MG63 (cell line): ENCODE data around the gene CABP5. TPM values are rescaled to one million over a fixed set of nuclear protein-coding genes. Genes with fewer than 3 reads are reported as not detected.
A peak's percentile ranks its signal among the peaks of the same experiment; 100 is the strongest.

ENCODE experiments used
- DNase-seq: peaks from one replicate; pipeline ENCODE4 v3.0.0-alpha.2; 2020
- H3K27me3 ChIP-seq: fragments of 250-450 bp; sonication (Bioruptor Pico); 2 replicates; pipeline ENCODE4 v1.5.1; 2020; ENCODE audit warnings: mild to moderate bottlenecking, moderate library complexity
- H3K36me3 ChIP-seq: fragments of 250-450 bp; sonication (Bioruptor Pico); 2 replicates; pipeline ENCODE4 v1.5.1; 2020; ENCODE audit warnings: mild to moderate bottlenecking, moderate library complexity
- H3K4me3 ChIP-seq: fragments of 250-450 bp; sonication (Bioruptor Pico); 2 replicates; pipeline ENCODE4 v1.5.1; 2020; ENCODE audit warnings: mild to moderate bottlenecking, moderate library complexity
- H3K9me3 ChIP-seq: fragments of 250-450 bp; sonication (Bioruptor Pico); 2 replicates; pipeline ENCODE4 v1.5.1; 2020; ENCODE audit warnings: mild to moderate bottlenecking, moderate library complexity
- total RNA-seq: library from RNA; depleted of rRNA; stranded (reverse); fragments of >200 nt; shearing (Covaris generic); gene quantifications from 2 replicates; pipeline ENCODE4 v1.2.3, GENCODE V29; 2014; ENCODE audit warnings: low replicate concordance

Gene CABP5
- total RNA-seq, 1 experiment from 2014 or later, result not detected

- Histone ChIP-seq H3K4me3 (no peak overlapping the region), H3K9me3 (0 out of 2 replicates have a peak, but pooled peaks cover 6% of the 10 kb centered on the region), H3K27me3 (no peaks in the 10 kb centered on the region), H3K36me3 (no peaks in the 10 kb centered on the region)
- no peak for DNase-seq
Observed at GRCh38 chr19:48051335-48052033, 7.6 kb upstream of the CABP5 start.

GRCh38 chr19:48044561-48044960 is 682 bp upstream of the CABP5 start:
- peak; percentile 27 for DNase-seq
- no peak overlapping the region for H3K4me3 ChIP-seq
- peaks cover 11% of the 10 kb centered on the region for H3K9me3 ChIP-seq
- no peaks in the 10 kb centered on the region; the same call in 1 of the 2 replicates for H3K27me3 ChIP-seq
- H3K36me3 ChIP-seq, result no peaks in the 10 kb centered on the region

GRCh38 chr19:48041877-48042580 is 1.9 kb downstream of the CABP5 start:
- DNase-seq, result no peak
- peaks cover 19% of the 10 kb centered on the region for H3K9me3 ChIP-seq
- no peak overlapping the region for H3K4me3 ChIP-seq
- no peaks in the 10 kb centered on the region for H3K36me3 ChIP-seq
- H3K27me3 ChIP-seq, result no peaks in the 10 kb centered on the region; the same call in 1 of the 2 replicates

GRCh38 chr19:48036765-48037164 is 7.1 kb downstream of the CABP5 start:
- no peak for DNase-seq
- H3K9me3 ChIP-seq, result peaks cover 15% of the 10 kb centered on the region
- no peaks in the 10 kb centered on the region for H3K36me3 ChIP-seq
- H3K27me3 ChIP-seq, result no peaks in the 10 kb centered on the region; the same call in 1 of the 2 replicates
- no peak overlapping the region for H3K4me3 ChIP-seq

- H3K4me3 ChIP-seq, result no peak overlapping the region
- H3K27me3 ChIP-seq, result 0 out of 2 replicates have a peak, but pooled peaks cover 3% of the 10 kb centered on the region
- no peak for DNase-seq
- no peaks in the 10 kb centered on the region for H3K36me3 ChIP-seq
- H3K9me3 ChIP-seq, result peaks cover 14% of the 10 kb centered on the region
Observed at GRCh38 chr19:48033604-48034003, 10.3 kb downstream of the CABP5 start.

GRCh38 chr19:48030073-48030472 is 13.8 kb downstream of the CABP5 start:
- Histone ChIP-seq H3K4me3 (no peak overlapping the region), H3K27me3 (0 out of 2 replicates have a peak, but pooled peaks cover 3% of the 10 kb centered on the region), H3K36me3 (no peaks in the 10 kb centered on the region), H3K9me3 (no peaks in the 10 kb centered on the region)
- no peak for DNase-seq

- H3K36me3 ChIP-seq, result no peaks in the 10 kb centered on the region
- H3K9me3 ChIP-seq, result no peaks in the 10 kb centered on the region
- H3K4me3 ChIP-seq, result no peak overlapping the region
- DNase-seq, result no peak
- 0 out of 2 replicates have a peak, but pooled peaks cover 3% of the 10 kb centered on the region for H3K27me3 ChIP-seq
Observed at GRCh38 chr19:48029431-48029830, 14.4 kb downstream of the CABP5 start.

GRCh38 chr19:48025480-48025879 is 18.4 kb downstream of the CABP5 start:
- DNase-seq, result no peak
- Histone ChIP-seq H3K36me3 (no peaks in the 10 kb centered on the region), H3K4me3 (no peak overlapping the region), H3K9me3 (no peaks in the 10 kb centered on the region), H3K27me3 (peaks cover 3% of the 10 kb centered on the region; the same call in 1 of the 2 replicates)

GRCh38 chr19:48023518-48023917 is 20.4 kb downstream of the CABP5 start:
- H3K27me3 ChIP-seq, result no peaks in the 10 kb centered on the region; the same call in 1 of the 2 replicates
- no peaks in the 10 kb centered on the region for H3K36me3 ChIP-seq
- no peak for DNase-seq
- H3K4me3 ChIP-seq, result no peak overlapping the region
- no peaks in the 10 kb centered on the region for H3K9me3 ChIP-seq

- H3K36me3 ChIP-seq, result no peaks in the 10 kb centered on the region
- no peaks in the 10 kb centered on the region for H3K9me3 ChIP-seq
- H3K27me3 ChIP-seq, result peaks cover 1% of the 10 kb centered on the region; the same call in 1 of the 2 replicates
- H3K4me3 ChIP-seq, result no peak overlapping the region
- DNase-seq, result no peak
Observed at GRCh38 chr19:48023011-48023410, 20.9 kb downstream of the CABP5 start.

GRCh38 chr19:48020686-48021085 is 23.2 kb downstream of the CABP5 start:
- no peaks in the 10 kb centered on the region for H3K36me3 ChIP-seq
- DNase-seq, result no peak
- H3K4me3 ChIP-seq, result no peak overlapping the region
- no peaks in the 10 kb centered on the region for H3K9me3 ChIP-seq
- H3K27me3 ChIP-seq, result peaks cover 6% of the 10 kb centered on the region; the same call in 1 of the 2 replicates

- H3K4me3 ChIP-seq, result no peak overlapping the region
- peaks cover 18% of the 10 kb centered on the region for H3K9me3 ChIP-seq
- no peaks in the 10 kb centered on the region for H3K27me3 ChIP-seq
- no peak for DNase-seq
- H3K36me3 ChIP-seq, result no peaks in the 10 kb centered on the region
Observed at GRCh38 chr19:48010932-48011758, 32.7 kb downstream of the CABP5 start.

- peaks cover 18% of the 10 kb centered on the region for H3K9me3 ChIP-seq
- no peak overlapping the region for H3K4me3 ChIP-seq
- no peaks in the 10 kb centered on the region for H3K36me3 ChIP-seq
- DNase-seq, result no peak
- no peaks in the 10 kb centered on the region for H3K27me3 ChIP-seq
Observed at GRCh38 chr19:48006762-48007161, 37.1 kb downstream of the CABP5 start.

- H3K9me3 ChIP-seq, result peaks cover 11% of the 10 kb centered on the region
- no peak overlapping the region for H3K4me3 ChIP-seq
- no peaks in the 10 kb centered on the region for H3K36me3 ChIP-seq
- no peaks in the 10 kb centered on the region for H3K27me3 ChIP-seq
- DNase-seq, result no peak
Observed at GRCh38 chr19:48004236-48004635, 39.6 kb downstream of the CABP5 start.

- Histone ChIP-seq H3K27me3 (no peaks in the 10 kb centered on the region), H3K36me3 (no peaks in the 10 kb centered on the region), H3K4me3 (no peak overlapping the region), H3K9me3 (no peaks in the 10 kb centered on the region; the same call in 1 of the 2 replicates)
- no peak for DNase-seq
Observed at GRCh38 chr19:48000846-48001245, 43.0 kb downstream of the CABP5 start.

GRCh38 chr19:47998800-47999199 is 45.1 kb downstream of the CABP5 start:
- H3K36me3 ChIP-seq, result no peaks in the 10 kb centered on the region
- no peak for DNase-seq
- no peak overlapping the region for H3K4me3 ChIP-seq
- H3K27me3 ChIP-seq, result no peaks in the 10 kb centered on the region
- no peaks in the 10 kb centered on the region; the same call in 1 of the 2 replicates for H3K9me3 ChIP-seq
